ENCODE data around the gene FSCN2. TPM values are rescaled to one million over a fixed set of nuclear protein-coding genes. Genes with fewer than 3 reads are reported as not detected.

Gene FSCN2
- polyA plus RNA-seq, 1 donor (not counting 4 experiments of a cell fraction or from before 2014, with no cell fraction given) = not detected

GRCh38 chr17:81522491-81523401 lies 5.4 kb upstream of the FSCN2 start:
- H3K9me1 ChIP-seq (ENCODE audit: control insufficient read depth, extremely low read depth, insufficient read depth, low read length) = no peaks in the 10 kb centered on the region
- no peak for DNase-seq (ENCODE audit: low read depth, low spot score)
- dilution Hi-C loops (cut with MboI; ENCODE audit: extremely low pct_ligation_motif_present, low sequenced_read_pairs) = no loop called here
- H3K9ac ChIP-seq (ENCODE audit: control insufficient read depth, extremely low read depth, insufficient read depth, low read length) = no peak overlapping the region
- no peak for TF ChIP-seq CTCF (optimal IDR thresholded peaks at IDR 0.05 in 1 of 3, IDR thresholded peaks at IDR 0.05 in 1 of 3, conservative IDR thresholded peaks at IDR 0.05 in 1 of 3; ENCODE audit: extremely low read depth in 1 of 3, insufficient read depth in 2 of 3, low read length in 3 of 3)
- no peak for TF ChIP-seq EZH2 (IDR thresholded peaks at IDR 0.05; ENCODE audit: low read length)
- no peak overlapping the region for H3K4me3 ChIP-seq (ENCODE audit: control insufficient read depth in 2 of 3, extremely low read depth in 1 of 3, insufficient read depth in 2 of 3, low read depth in 1 of 3, low read length in 3 of 3)
- H3K79me2 ChIP-seq (ENCODE audit: control insufficient read depth, insufficient read depth, low read length) = no peaks in the 10 kb centered on the region
- peaks cover 11% of the 10 kb centered on the region for H3K4me1 ChIP-seq (ENCODE audit: control insufficient read depth, extremely low read depth, insufficient read depth, low read length)
- no peak overlapping the region for H2AFZ ChIP-seq (ENCODE audit: control insufficient read depth, low read length)
- no peak overlapping the region for H3K4me2 ChIP-seq (ENCODE audit: control insufficient read depth, extremely low read depth, insufficient read depth, low read depth, low read length)
- H3K27me3 ChIP-seq (ENCODE audit: control insufficient read depth, extremely low read depth, insufficient read depth, low read length) = peaks cover 40% of the 10 kb centered on the region
- no peak overlapping the region for H3K27ac ChIP-seq (ENCODE audit: control insufficient read depth, insufficient read depth, low read length)
- no peaks in the 10 kb centered on the region for H3K36me3 ChIP-seq (ENCODE audit: control insufficient read depth in 2 of 2, extremely low read depth in 1 of 2, insufficient read depth in 2 of 2, low read length in 2 of 2)
- H4K20me1 ChIP-seq (ENCODE audit: control insufficient read depth, extremely low read depth, insufficient read depth, low read length) = peaks cover 3% of the 10 kb centered on the region
- H3K9me3 ChIP-seq (ENCODE audit: control insufficient read depth, low read depth, low read length) = no peaks in the 10 kb centered on the region
- FAIRE-seq = no peak

DNA sequence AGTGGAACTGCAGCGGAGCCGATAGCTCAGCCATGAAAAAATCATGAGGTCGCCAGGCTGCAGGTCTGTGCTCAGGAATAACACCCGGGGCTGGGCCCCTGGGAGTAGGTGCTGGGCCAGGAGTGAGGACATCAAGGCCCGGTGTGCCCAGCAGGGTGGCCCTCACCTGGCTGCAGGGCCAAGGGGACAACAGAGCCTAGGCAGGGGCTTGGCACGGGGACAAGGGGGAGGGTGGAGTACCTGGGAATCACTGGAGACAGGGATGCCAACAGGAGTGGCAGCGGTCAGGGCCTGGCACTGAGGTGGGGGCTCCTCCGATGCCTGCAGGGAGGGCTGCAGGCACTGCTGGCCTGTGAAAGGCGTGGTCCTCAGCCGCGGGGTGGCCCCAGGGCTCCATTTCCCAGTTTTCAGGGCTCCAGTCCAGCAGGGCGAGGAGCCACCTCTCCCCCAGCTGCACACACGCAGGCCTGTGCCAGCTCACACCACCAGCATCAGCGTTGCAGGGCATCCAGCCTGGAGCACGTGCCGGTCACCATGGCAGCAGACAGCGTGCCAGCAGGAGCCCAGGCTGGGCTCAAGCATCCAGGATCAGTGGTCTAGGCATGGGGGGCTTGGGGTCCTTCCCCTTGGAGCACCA lies 4.7 kb upstream of the FSCN2 start:
- no peaks in the 10 kb centered on the region for H3K36me3 ChIP-seq (ENCODE audit: control insufficient read depth in 2 of 2, extremely low read depth in 1 of 2, insufficient read depth in 2 of 2, low read length in 2 of 2)
- no peak for FAIRE-seq

More for the DNA sequence above, 4.7 kb upstream of the FSCN2 start:
- H3K9ac ChIP-seq (ENCODE audit: control insufficient read depth, extremely low read depth, insufficient read depth, low read length) = no peak overlapping the region
- H3K4me1 ChIP-seq (ENCODE audit: control insufficient read depth, extremely low read depth, insufficient read depth, low read length) = peaks cover 10% of the 10 kb centered on the region
- dilution Hi-C loops (cut with MboI; ENCODE audit: extremely low pct_ligation_motif_present, low sequenced_read_pairs) = no loop called here
- DNase-seq (ENCODE audit: low read depth, low spot score) = no peak
- H3K9me3 ChIP-seq (ENCODE audit: control insufficient read depth, low read depth, low read length) = no peaks in the 10 kb centered on the region
- H3K4me2 ChIP-seq (ENCODE audit: control insufficient read depth, extremely low read depth, insufficient read depth, low read depth, low read length) = no peak overlapping the region
- peaks cover 3% of the 10 kb centered on the region for H4K20me1 ChIP-seq (ENCODE audit: control insufficient read depth, extremely low read depth, insufficient read depth, low read length)
- H2AFZ ChIP-seq (ENCODE audit: control insufficient read depth, low read length) = no peak overlapping the region
- no peaks in the 10 kb centered on the region for H3K79me2 ChIP-seq (ENCODE audit: control insufficient read depth, insufficient read depth, low read length)
- H3K27ac ChIP-seq (ENCODE audit: control insufficient read depth, insufficient read depth, low read length) = no peak overlapping the region
- no peak for TF ChIP-seq EZH2 (IDR thresholded peaks at IDR 0.05; ENCODE audit: low read length)
- H3K27me3 ChIP-seq (ENCODE audit: control insufficient read depth, extremely low read depth, insufficient read depth, low read length) = peaks cover 47% of the 10 kb centered on the region
- no peaks in the 10 kb centered on the region for H3K9me1 ChIP-seq (ENCODE audit: control insufficient read depth, extremely low read depth, insufficient read depth, low read length)
- no peak overlapping the region for H3K4me3 ChIP-seq (ENCODE audit: control insufficient read depth in 2 of 3, extremely low read depth in 1 of 3, insufficient read depth in 2 of 3, low read depth in 1 of 3, low read length in 3 of 3)
